Esophagus muscularis mucosa (tissue), 4 donors: Measurements from ENCODE around the gene PACRGL. TPM values are rescaled to one million over a fixed set of nuclear protein-coding genes. Genes with fewer than 3 reads are reported as not detected.

Experiments
- DNase-seq: peaks from one replicate; pipeline ENCODE4 v3.0.0-alpha.2; 2017; ENCODE audit errors: extremely low spot score
- H3K27ac ChIP-seq, 4 donors: fragments of 200-600 bp; sonication (generic); replicated peaks in 1 of 4; 1 replicate in 3 of 4; 2 replicates in 1 of 4; pipeline ENCODE4 v1.5.1; 2016 to 2019; ENCODE audit warnings: mild to moderate bottlenecking in 1 of 4
- H3K27me3 ChIP-seq, 4 donors: fragments of 200-600 bp; sonication (generic); one replicate each; pipeline versions ENCODE4 v1.5.1 to v1.6.0; 2016 to 2019
- H3K36me3 ChIP-seq, 4 donors: fragments of 200-600 bp; sonication (generic); one replicate each; pipeline ENCODE4 v1.5.1; 2016 to 2019
- H3K4me1 ChIP-seq, 4 donors: fragments of 200-600 bp; sonication (generic); one replicate each; pipeline ENCODE4 v1.5.1; 2016 to 2019
- H3K4me3 ChIP-seq, 4 donors: fragments of 200-600 bp; sonication (generic); 1 replicate in 2 of 4; 2 replicates in 2 of 4; pipeline ENCODE4 v1.5.1; 2016 to 2019; ENCODE audit warnings: mild to moderate bottlenecking in 4 of 4, moderate library complexity in 1 of 4
- H3K9me3 ChIP-seq, 4 donors: fragments of 200-600 bp; sonication (generic); 1 replicate in 3 of 4; 2 replicates in 1 of 4; pipeline ENCODE4 v1.5.1; 2016 to 2019
- CTCF ChIP-seq, 3 experiments: fragments of 200-600 bp in 2 of 3; fragments of 450-650 bp in 1 of 3; sonication (generic) in 2 of 3; IDR thresholded peaks; one replicate each; pipeline ENCODE4 v1.5.1; 2017 to 2019; ENCODE audit warnings: antibody characterized with exemption in 3 of 3, mild to moderate bottlenecking in 2 of 3, moderate library complexity in 1 of 3
- EP300 ChIP-seq: sonication (generic); formaldehyde crosslinking; IDR thresholded peaks from one replicate; pipeline ENCODE4 v1.6.1; 2017; ENCODE audit warnings: antibody characterized with exemption
- POLR2A ChIP-seq: fragments of 450-650 bp; IDR thresholded peaks from one replicate; pipeline ENCODE4 v1.6.1; 2017; ENCODE audit warnings: antibody characterized with exemption, moderate library complexity, mild to moderate bottlenecking, low read depth
- POLR2AphosphoS5 ChIP-seq, 2 donors: sonication (generic); formaldehyde crosslinking; IDR thresholded peaks; one replicate each; pipeline ENCODE4 v1.6.1; 2017; ENCODE audit warnings: antibody characterized with exemption in 2 of 2
- WGBS: methylation state at CpG from one replicate; pipeline ENCODE4 v1.1.5; 2018; 5-methylcytosine and 5-hydroxymethylcytosine counted together
- intact Hi-C: fragments of 100-400 bp; cut with DNase I; formaldehyde crosslinking; loops from one replicate; pipeline ENCODE4 v1.15.1; 2023
- total RNA-seq, 4 donors: library from RNA; depleted of rRNA; stranded (reverse); fragments of >200 nt; gene quantifications; one replicate each; pipeline versions ENCODE4 v1.1.0 to v1.2.1, GENCODE V29; 2016

PACRGL gene
- total RNA-seq, 4 donors from 2014 or later: 22.1 to 28.8 (median 25.5) TPM

DNA sequence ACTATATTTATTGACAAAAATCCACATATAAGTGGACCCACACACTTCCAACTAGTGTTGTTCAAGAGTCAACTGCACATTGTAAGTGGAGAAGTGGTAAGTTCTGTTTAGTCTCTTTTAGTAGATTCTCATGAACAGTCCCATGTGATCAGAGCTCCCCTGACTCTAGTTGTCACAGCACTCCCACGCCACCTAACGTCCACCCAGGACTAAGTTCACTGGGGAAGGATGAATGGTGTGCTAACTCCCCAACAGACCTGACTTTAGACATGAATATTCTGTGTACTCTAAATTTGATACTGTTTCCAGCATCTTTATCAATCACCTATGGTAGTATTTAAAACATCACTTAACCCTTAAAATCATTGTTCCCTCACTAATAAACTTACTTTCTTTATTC lies 59.8 kb downstream of the PACRGL start:
- DNase-seq: no peak
- 96% methylated on average over 2 of the region's 2 CpGs for WGBS
- intact Hi-C loops: no loop called here
- no peaks in the 10 kb centered on the region for H3K36me3 ChIP-seq
- H3K4me3 ChIP-seq: no peak overlapping the region
- no peak overlapping the region for H3K27ac ChIP-seq
- H3K4me1 ChIP-seq: no peaks in the 10 kb centered on the region
- H3K9me3 ChIP-seq: no peaks in the 10 kb centered on the region
- TF ChIP-seq EP300 (no peak), POLR2AphosphoS5 (IDR thresholded peaks at IDR 0.05) (no peak), POLR2A (no peak), CTCF (IDR thresholded peaks at IDR 0.05) (no peak)
- H3K27me3 ChIP-seq: no peaks in the 10 kb centered on the region

DNA sequence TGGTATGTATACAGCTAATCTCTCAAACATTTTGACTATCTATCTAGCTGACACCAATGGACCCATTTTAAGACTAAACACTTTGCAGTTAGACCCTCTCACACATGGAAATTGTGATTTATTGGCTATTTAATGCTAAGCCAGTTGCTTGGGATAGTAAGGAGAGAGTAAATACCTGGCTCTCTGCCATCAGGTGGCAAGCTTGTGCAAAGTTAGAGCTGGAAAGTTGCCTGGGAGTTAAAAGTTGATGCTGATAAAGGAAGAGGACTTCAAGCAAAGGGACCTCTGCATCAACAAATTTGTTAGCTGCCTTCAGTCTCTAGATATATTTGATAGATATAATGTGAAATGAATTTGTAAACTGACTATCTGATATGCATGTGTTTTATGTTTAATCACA lies 61.1 kb downstream of the PACRGL start:
- DNase-seq: no peak
- Histone ChIP-seq H3K9me3 (no peaks in the 10 kb centered on the region), H3K4me3 (no peak overlapping the region), H3K27me3 (no peaks in the 10 kb centered on the region), H3K27ac (no peak overlapping the region), H3K36me3 (no peaks in the 10 kb centered on the region), H3K4me1 (no peaks in the 10 kb centered on the region)
- intact Hi-C loops: no loop called here
- no peak for TF ChIP-seq EP300
- no peak for TF ChIP-seq CTCF (IDR thresholded peaks at IDR 0.05)
- no peak for TF ChIP-seq POLR2AphosphoS5 (IDR thresholded peaks at IDR 0.05)
- no peak for TF ChIP-seq POLR2A

- no peaks in the 10 kb centered on the region for H3K4me1 ChIP-seq
- intact Hi-C loops: no loop called here
- H3K9me3 ChIP-seq: no peaks in the 10 kb centered on the region
- no peak overlapping the region for H3K4me3 ChIP-seq
- no peak for DNase-seq
- TF ChIP-seq POLR2A (no peak), CTCF (IDR thresholded peaks at IDR 0.05) (no peak), POLR2AphosphoS5 (IDR thresholded peaks at IDR 0.05) (no peak), EP300 (no peak)
- 100% methylated on average over 1 of the region's 1 CpG for WGBS
- H3K27ac ChIP-seq: no peak overlapping the region
- no peaks in the 10 kb centered on the region for H3K36me3 ChIP-seq
- no peaks in the 10 kb centered on the region for H3K27me3 ChIP-seq
Measured at GRCh38 chr4:20761826-20762225, 61.6 kb downstream of the PACRGL start.

GRCh38 chr4:20764366-20764992 lies 64.2 kb downstream of the PACRGL start:
- no peak for DNase-seq
- Histone ChIP-seq H3K4me1 (no peaks in the 10 kb centered on the region), H3K9me3 (no peaks in the 10 kb centered on the region), H3K27me3 (no peaks in the 10 kb centered on the region), H3K27ac (no peak overlapping the region), H3K4me3 (no peak overlapping the region), H3K36me3 (no peaks in the 10 kb centered on the region)
- TF ChIP-seq POLR2A (no peak), CTCF (IDR thresholded peaks at IDR 0.05) (no peak), POLR2AphosphoS5 (IDR thresholded peaks at IDR 0.05) (no peak), EP300 (no peak)
- intact Hi-C loops: no loop called here
- 81% methylated on average over 13 of the region's 13 CpGs for WGBS
